A549 (cell line): ENCODE data around the gene HOXB4. TPM values are rescaled to one million over a fixed set of nuclear protein-coding genes. Genes with fewer than 3 reads are reported as not detected.

Experiments used
- ATAC-seq, 2 experiments: fragments of 200-7000 bp in 1 of 2; fragments of >200 bp in 1 of 2; cut with Nextera tagmentation in 1 of 2; cut with Tn5 transposase in 1 of 2; 3 replicates each; pipeline versions ENCODE4 v1.8.0 to v1.9.1; 2018 to 2020; ENCODE audit warnings: mild to moderate bottlenecking in 1 of 2, moderate library complexity in 1 of 2
- CTCF ChIA-PET: fragments of 300-600 bp; sonication (Branson Sonifier 250); formaldehyde crosslinking; extraction: SDS; loops from one replicate; lab custom pipeline; 2021; ENCODE audit warnings: antibody characterized with exemption, inconsistent platforms; lab: Yijun Ruan, JAX
- POLR2A ChIA-PET: fragments of 350-600 bp; formaldehyde crosslinking; extraction: SDS; loops from one replicate; lab custom pipeline; 2021; ENCODE audit warnings: antibody characterized with exemption, inconsistent platforms; lab: Yijun Ruan, JAX
- DNase-seq, 2 experiments: peaks; one replicate each; pipeline versions ENCODE4 v3.0.0 to v3.0.0-alpha.2; 2011 to 2016; ENCODE audit warnings: low read depth in 1 of 2, low spot score in 1 of 2
- FAIRE-seq: peaks from 2 replicates; lab custom pipeline; 2011; peaks lifted over from hg19 to GRCh38; lab: Jason Lieb, UNC
- H3K27ac ChIP-seq, 2 experiments: fragments of >200 bp; sonication (Bioruptor Twin); formaldehyde crosslinking; 3 replicates each; pipeline ENCODE4 v1.5.1; 2016 to 2017
- H3K4me1 ChIP-seq: fragments of >200 bp; sonication (Bioruptor Twin); formaldehyde crosslinking; 3 replicates; pipeline ENCODE4 v1.6.1; 2016
- H3K4me2 ChIP-seq: fragments of >200 bp; sonication (Bioruptor Twin); formaldehyde crosslinking; 3 replicates; pipeline ENCODE4 v1.6.1; 2016
- H3K4me3 ChIP-seq: fragments of >200 bp; sonication (Bioruptor Twin); formaldehyde crosslinking; 3 replicates; pipeline ENCODE4 v1.5.1; 2016
- H3K9me3 ChIP-seq: fragments of >200 bp; sonication (Bioruptor Twin); formaldehyde crosslinking; 3 replicates; pipeline ENCODE4 v1.6.1; 2016
- CBX8 ChIP-seq: fragments of 200-600 bp; sonication (generic); IDR thresholded peaks from 2 replicates; pipeline ENCODE4 v1.6.1; 2016
- CEBPB ChIP-seq, 2 experiments: fragments of >200 bp in 1 of 2; sonication (Bioruptor Twin) in 1 of 2; formaldehyde crosslinking in 1 of 2; IDR thresholded peaks; 2 replicates each; pipeline ENCODE4 v1.6.1; 2012 to 2016
- CHD2 ChIP-seq: fragments of 150-350 bp; IDR thresholded peaks from 2 replicates; pipeline ENCODE4 v1.6.1; 2014; ENCODE audit warnings: low read length; ENCODE audit not compliant: partially characterized antibody
- ESRRA ChIP-seq: fragments of 150-350 bp; IDR thresholded peaks from 2 replicates; pipeline ENCODE4 v1.6.1; 2014; ENCODE audit warnings: mild to moderate bottlenecking, low read length, borderline replicate concordance
- FOSB ChIP-seq: fragments of 250-450 bp; sonication (Bioruptor Pico); IDR thresholded peaks from 2 replicates; pipeline ENCODE4 v1.5.0; 2020; ENCODE audit warnings: mild to moderate bottlenecking, moderate library complexity
- FOXS1 ChIP-seq: fragments of 250-450 bp; sonication (Bioruptor Pico); IDR thresholded peaks from 2 replicates; pipeline ENCODE4 v1.5.0; 2020; ENCODE audit warnings: mild to moderate bottlenecking, moderate library complexity
- HEYL ChIP-seq: fragments of 250-450 bp; sonication (Bioruptor Pico); IDR thresholded peaks from 2 replicates; pipeline ENCODE4 v1.8.0; 2021; ENCODE audit warnings: mild to moderate bottlenecking, moderate library complexity
- HOXA7 ChIP-seq: fragments of 250-450 bp; sonication (Bioruptor Pico); IDR thresholded peaks from 2 replicates; pipeline ENCODE4 v1.5.0; 2020; ENCODE audit warnings: mild to moderate bottlenecking, moderate library complexity
- HOXB13 ChIP-seq: fragments of 250-450 bp; sonication (Bioruptor Pico); IDR thresholded peaks from 2 replicates; pipeline ENCODE4 v1.5.0; 2020; ENCODE audit warnings: low read depth, mild to moderate bottlenecking, moderate library complexity
- JUNB ChIP-seq: fragments of >200 bp; sonication (Bioruptor Twin); formaldehyde crosslinking; IDR thresholded peaks from 2 replicates; pipeline ENCODE4 v1.6.1; 2016
- KDM5A ChIP-seq: fragments of 200-600 bp; sonication (generic); IDR thresholded peaks from 2 replicates; pipeline ENCODE4 v1.6.1; 2016; ENCODE audit warnings: antibody characterized with exemption, mild to moderate bottlenecking
- MAZ ChIP-seq: fragments of 150-350 bp; IDR thresholded peaks from 2 replicates; pipeline ENCODE4 v1.6.1; 2014; ENCODE audit warnings: antibody characterized with exemption, low read depth, low read length, borderline replicate concordance
- NFE2L2 ChIP-seq: fragments of 150-350 bp; conservative IDR thresholded peaks from 2 replicates; pipeline ENCODE4 v1.6.1; 2014; ENCODE audit warnings: low read length
- NR3C1 ChIP-seq: fragments of >200 bp; sonication (Bioruptor Twin); formaldehyde crosslinking; IDR thresholded peaks from 3 replicates; pipeline ENCODE4 v1.6.1; 2017
- POLR2AphosphoS2 ChIP-seq: conservative IDR thresholded peaks from 2 replicates; pipeline ENCODE4 v1.6.1; 2012; ENCODE audit warnings: low read length, improper control_type of control experiment, inconsistent platforms
- RARB ChIP-seq: fragments of 250-450 bp; sonication (Bioruptor Pico); IDR thresholded peaks from 2 replicates; pipeline ENCODE4 v1.8.0; 2021; ENCODE audit warnings: mild to moderate bottlenecking, moderate library complexity
- SMC3 ChIP-seq: fragments of >200 bp; sonication (Bioruptor Twin); formaldehyde crosslinking; IDR thresholded peaks from 3 replicates; pipeline ENCODE4 v1.6.1; 2018; ENCODE audit warnings: inconsistent platforms
- TFCP2L1 ChIP-seq: fragments of 250-450 bp; sonication (Bioruptor Pico); IDR thresholded peaks from 2 replicates; pipeline ENCODE4 v1.5.0; 2021; ENCODE audit warnings: mild to moderate bottlenecking
- ZFP36 ChIP-seq: fragments of 450-650 bp; IDR thresholded peaks from 2 replicates; pipeline ENCODE4 v1.6.1; 2014; ENCODE audit warnings: borderline replicate concordance; ENCODE audit not compliant: partially characterized antibody
- ZSCAN20 ChIP-seq: fragments of 250-450 bp; sonication (Bioruptor Pico); IDR thresholded peaks from 2 replicates; pipeline ENCODE4 v1.8.0; 2022; ENCODE audit warnings: mild to moderate bottlenecking, moderate library complexity
- WGBS: methylation state at CpG from one replicate; pipeline ENCODE4 v1.1.6; 2017; ENCODE audit errors: missing lambda C conversion rate; 5-methylcytosine and 5-hydroxymethylcytosine counted together
- polyA plus RNA-seq, 4 experiments: library from polyadenylated mRNA; depleted of rRNA in 3 of 4; stranded (reverse); fragments of >200 nt; fragmentation: RNase III in 1 of 4; extraction: RNeasy Plus Mini Kit Qiagen cat#74134 plus additional on column Dnase treatment in 1 of 4; gene quantifications; 2 replicates in 3 of 4; 3 replicates in 1 of 4; pipeline ENCODE4 v1.2.3, GENCODE V29; 2011 to 2017
- TF ChIP-seq, protein P1 (sequence below): fragments of 450-650 bp; IDR thresholded peaks from 2 replicates; pipeline ENCODE4 v1.6.1; 2014; ENCODE audit warnings: antibody characterized with exemption
- TF ChIP-seq, protein P2 (sequence below): IDR thresholded peaks from 2 replicates; pipeline ENCODE4 v1.6.1; 2012; ENCODE audit warnings: low read depth, borderline replicate concordance
- TF ChIP-seq, protein P3 (sequence below): fragments of >200 bp; sonication (Bioruptor Twin); formaldehyde crosslinking; IDR thresholded peaks from 3 replicates; pipeline ENCODE4 v1.5.1; 2016
- TF ChIP-seq, protein P4 (sequence below): fragments of 200-600 bp; sonication (generic); IDR thresholded peaks from 2 replicates; pipeline ENCODE4 v1.6.1; 2016; ENCODE audit warnings: antibody characterized with exemption, mild to moderate bottlenecking, moderate library complexity
- TF ChIP-seq, protein P5 (sequence below): fragments of 250-450 bp; sonication (Bioruptor Pico); IDR thresholded peaks from 2 replicates; pipeline ENCODE4 v1.5.0; 2021; ENCODE audit warnings: mild to moderate bottlenecking, moderate library complexity, borderline replicate concordance
- TF ChIP-seq, protein P6 (sequence below): fragments of >200 bp; sonication (Bioruptor Twin); formaldehyde crosslinking; IDR thresholded peaks from 2 replicates; pipeline ENCODE4 v1.6.1; 2016

HOXB4 gene
- polyA plus RNA-seq, 2 of the 4 experiments (the other 2 are of a cell fraction) = 0.30 to 0.74 TPM

DNA sequence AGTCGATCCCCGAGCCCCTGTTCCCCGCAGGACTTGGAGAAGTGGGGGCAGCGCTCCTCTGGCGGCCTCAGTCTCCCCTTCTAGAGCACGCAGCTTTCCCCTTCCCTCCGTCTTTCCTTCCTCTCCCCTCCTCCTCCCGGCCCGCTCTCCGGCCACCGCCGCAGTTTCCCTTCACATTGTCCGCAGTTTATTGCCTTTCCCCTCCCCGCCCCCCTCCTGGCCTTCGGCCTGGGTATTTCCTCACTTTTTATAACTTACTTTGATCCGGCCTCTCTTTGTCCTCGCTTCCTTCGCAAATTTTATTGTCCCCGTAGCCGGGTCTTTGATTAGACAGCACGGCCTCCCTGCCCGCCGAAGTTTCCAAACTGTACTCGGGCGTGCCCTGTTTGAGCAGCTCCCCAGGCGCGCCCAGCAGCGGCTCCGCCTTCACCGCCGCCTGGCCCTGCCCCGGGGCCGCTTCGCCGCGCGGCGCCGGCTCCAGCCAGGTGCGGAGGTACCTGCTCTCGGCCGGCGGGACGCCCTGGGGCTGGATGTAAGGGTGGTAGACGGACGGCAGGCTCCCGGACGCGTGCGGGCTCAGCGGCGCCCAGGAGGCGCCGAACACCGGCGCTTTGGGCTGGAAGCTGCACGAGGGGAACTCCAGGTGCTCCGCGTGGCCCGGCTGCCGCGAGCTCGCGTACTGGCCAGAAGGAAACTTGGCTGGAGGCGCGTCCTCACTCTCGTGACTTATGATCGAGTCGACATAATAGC is 47.5 kb upstream of the HOXB4 start (continued):
- TF ChIP-seq NFE2L2 (no peak), FOSB (CRISPR knock-in tag) (no peak), HOXB13 (CRISPR knock-in tag) (peak; percentile 63; the same call in 1 of the 2 replicates), KDM5A (no peak), FOXS1 (CRISPR knock-in tag) (no peak)
- TF ChIP-seq, protein P1, sequence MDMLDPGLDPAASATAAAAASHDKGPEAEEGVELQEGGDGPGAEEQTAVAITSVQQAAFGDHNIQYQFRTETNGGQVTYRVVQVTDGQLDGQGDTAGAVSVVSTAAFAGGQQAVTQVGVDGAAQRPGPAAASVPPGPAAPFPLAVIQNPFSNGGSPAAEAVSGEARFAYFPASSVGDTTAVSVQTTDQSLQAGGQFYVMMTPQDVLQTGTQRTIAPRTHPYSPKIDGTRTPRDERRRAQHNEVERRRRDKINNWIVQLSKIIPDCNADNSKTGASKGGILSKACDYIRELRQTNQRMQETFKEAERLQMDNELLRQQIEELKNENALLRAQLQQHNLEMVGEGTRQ = no peak

DNA sequence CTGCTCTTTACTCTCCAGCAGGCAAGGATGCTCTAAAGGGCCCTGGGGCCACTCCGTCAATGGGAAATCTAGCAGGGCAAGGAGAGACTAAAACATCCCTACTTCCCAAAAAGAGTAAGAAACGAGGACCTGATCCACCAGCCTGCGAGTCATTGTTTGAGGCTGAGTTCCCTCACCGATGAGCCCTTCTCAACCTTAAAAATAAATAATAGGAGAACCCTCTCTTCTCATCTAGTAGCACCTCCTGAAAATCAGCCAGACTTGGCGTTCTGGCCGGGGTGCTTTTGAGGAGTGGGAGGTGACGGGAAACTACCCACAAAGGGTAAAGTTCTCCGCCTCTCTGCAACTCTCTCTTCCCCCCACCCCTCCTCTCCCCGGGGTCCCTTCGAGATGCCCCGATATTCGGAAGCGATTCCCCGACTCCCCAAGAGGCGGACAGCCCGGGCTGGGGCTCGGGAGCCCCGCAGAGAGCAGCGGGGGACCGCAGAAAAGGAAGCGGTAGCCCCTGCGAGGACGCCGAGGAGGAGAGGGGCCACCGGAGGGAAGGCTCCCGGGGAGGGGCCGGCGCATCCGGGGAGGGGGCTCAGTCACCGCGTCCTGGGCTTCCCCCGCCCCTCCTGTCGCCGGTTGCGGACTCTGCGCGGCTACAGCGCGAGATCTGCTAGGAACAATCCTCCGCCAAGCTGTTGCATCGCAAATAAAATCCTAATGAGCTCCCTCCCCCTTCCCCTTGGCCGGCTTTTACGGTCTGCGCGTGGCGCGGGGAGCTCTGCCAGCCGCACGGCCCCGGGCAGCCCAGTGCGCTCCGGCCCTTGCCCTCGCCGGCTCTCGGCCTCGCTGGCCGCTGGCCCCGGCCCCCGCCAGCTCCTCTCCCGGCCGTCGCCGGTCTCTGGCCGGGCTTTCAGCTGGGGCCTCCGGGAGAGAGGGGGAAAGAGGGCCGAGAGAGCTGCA is 46.7 kb upstream of the HOXB4 start:
- Histone ChIP-seq H3K4me3 (peak overlapping the region; percentile 72), H3K4me1 (peaks cover 15% of the 10 kb centered on the region; the same call in 2 of the 3 replicates), H3K27ac (peak overlapping the region; percentile 89 to 95), H3K9me3 (no peaks in the 10 kb centered on the region), H3K4me2 (peak overlapping the region; percentile 92)
- no peak for FAIRE-seq
- POLR2A ChIA-PET = interaction anchor here (0.5 to 2.9 kb wide), 12 partner anchors 11 to 576 kb away, joined by 3 to 45 read pairs (median 5); partner anchors contain the start of genes HOXB8 and NFE2L1
- ATAC-seq = peak; percentile 37 to 65
- DNase-seq = peak; percentile 50 to 74
- CTCF ChIA-PET = interaction anchor here (0.6 to 9.7 kb wide), 22 partner anchors 10 to 1078 kb away, joined by 3 to 118 read pairs (median 5); partner anchors contain the start of gene HOXB8
- 19% methylated on average over 23 of the region's 66 CpGs for WGBS
- no peak for TF ChIP-seq ZSCAN20 (CRISPR knock-in tag)
- peak; percentile 70; the same call in 1 of the 2 replicates for TF ChIP-seq POLR2AphosphoS2
- TF ChIP-seq CHD2 = no peak
- no peak for TF ChIP-seq HEYL (CRISPR knock-in tag)
- TF ChIP-seq RARB = no peak
- TF ChIP-seq CEBPB (IDR thresholded peaks at IDR 0.05) = no peak
- TF ChIP-seq, protein P2, sequence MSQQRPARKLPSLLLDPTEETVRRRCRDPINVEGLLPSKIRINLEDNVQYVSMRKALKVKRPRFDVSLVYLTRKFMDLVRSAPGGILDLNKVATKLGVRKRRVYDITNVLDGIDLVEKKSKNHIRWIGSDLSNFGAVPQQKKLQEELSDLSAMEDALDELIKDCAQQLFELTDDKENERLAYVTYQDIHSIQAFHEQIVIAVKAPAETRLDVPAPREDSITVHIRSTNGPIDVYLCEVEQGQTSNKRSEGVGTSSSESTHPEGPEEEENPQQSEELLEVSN = 0 out of 2 replicates have a peak, but pooled peaks have one; percentile 14
- TF ChIP-seq, protein P3, sequence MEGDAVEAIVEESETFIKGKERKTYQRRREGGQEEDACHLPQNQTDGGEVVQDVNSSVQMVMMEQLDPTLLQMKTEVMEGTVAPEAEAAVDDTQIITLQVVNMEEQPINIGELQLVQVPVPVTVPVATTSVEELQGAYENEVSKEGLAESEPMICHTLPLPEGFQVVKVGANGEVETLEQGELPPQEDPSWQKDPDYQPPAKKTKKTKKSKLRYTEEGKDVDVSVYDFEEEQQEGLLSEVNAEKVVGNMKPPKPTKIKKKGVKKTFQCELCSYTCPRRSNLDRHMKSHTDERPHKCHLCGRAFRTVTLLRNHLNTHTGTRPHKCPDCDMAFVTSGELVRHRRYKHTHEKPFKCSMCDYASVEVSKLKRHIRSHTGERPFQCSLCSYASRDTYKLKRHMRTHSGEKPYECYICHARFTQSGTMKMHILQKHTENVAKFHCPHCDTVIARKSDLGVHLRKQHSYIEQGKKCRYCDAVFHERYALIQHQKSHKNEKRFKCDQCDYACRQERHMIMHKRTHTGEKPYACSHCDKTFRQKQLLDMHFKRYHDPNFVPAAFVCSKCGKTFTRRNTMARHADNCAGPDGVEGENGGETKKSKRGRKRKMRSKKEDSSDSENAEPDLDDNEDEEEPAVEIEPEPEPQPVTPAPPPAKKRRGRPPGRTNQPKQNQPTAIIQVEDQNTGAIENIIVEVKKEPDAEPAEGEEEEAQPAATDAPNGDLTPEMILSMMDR = no peak
- no peak for TF ChIP-seq MAZ
- TF ChIP-seq JUNB = no peak
- TF ChIP-seq, protein P4, sequence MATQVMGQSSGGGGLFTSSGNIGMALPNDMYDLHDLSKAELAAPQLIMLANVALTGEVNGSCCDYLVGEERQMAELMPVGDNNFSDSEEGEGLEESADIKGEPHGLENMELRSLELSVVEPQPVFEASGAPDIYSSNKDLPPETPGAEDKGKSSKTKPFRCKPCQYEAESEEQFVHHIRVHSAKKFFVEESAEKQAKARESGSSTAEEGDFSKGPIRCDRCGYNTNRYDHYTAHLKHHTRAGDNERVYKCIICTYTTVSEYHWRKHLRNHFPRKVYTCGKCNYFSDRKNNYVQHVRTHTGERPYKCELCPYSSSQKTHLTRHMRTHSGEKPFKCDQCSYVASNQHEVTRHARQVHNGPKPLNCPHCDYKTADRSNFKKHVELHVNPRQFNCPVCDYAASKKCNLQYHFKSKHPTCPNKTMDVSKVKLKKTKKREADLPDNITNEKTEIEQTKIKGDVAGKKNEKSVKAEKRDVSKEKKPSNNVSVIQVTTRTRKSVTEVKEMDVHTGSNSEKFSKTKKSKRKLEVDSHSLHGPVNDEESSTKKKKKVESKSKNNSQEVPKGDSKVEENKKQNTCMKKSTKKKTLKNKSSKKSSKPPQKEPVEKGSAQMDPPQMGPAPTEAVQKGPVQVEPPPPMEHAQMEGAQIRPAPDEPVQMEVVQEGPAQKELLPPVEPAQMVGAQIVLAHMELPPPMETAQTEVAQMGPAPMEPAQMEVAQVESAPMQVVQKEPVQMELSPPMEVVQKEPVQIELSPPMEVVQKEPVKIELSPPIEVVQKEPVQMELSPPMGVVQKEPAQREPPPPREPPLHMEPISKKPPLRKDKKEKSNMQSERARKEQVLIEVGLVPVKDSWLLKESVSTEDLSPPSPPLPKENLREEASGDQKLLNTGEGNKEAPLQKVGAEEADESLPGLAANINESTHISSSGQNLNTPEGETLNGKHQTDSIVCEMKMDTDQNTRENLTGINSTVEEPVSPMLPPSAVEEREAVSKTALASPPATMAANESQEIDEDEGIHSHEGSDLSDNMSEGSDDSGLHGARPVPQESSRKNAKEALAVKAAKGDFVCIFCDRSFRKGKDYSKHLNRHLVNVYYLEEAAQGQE = peak; percentile 42; the same call in 1 of the 2 replicates
- TF ChIP-seq, protein P5, sequence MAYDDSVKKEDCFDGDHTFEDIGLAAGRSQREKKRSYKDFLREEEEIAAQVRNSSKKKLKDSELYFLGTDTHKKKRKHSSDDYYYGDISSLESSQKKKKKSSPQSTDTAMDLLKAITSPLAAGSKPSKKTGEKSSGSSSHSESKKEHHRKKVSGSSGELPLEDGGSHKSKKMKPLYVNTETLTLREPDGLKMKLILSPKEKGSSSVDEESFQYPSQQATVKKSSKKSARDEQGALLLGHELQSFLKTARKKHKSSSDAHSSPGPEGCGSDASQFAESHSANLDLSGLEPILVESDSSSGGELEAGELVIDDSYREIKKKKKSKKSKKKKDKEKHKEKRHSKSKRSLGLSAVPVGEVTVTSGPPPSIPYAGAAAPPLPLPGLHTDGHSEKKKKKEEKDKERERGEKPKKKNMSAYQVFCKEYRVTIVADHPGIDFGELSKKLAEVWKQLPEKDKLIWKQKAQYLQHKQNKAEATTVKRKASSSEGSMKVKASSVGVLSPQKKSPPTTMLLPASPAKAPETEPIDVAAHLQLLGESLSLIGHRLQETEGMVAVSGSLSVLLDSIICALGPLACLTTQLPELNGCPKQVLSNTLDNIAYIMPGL (CRISPR knock-in tag) = no peak
- no peak for TF ChIP-seq NR3C1
- TF ChIP-seq, protein P6, sequence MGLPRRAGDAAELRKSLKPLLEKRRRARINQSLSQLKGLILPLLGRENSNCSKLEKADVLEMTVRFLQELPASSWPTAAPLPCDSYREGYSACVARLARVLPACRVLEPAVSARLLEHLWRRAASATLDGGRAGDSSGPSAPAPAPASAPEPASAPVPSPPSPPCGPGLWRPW = no peak
- TF ChIP-seq KDM5A = no peak
- TF ChIP-seq ESRRA = no peak
- TF ChIP-seq SMC3 = no peak
- no peak for TF ChIP-seq CBX8
- TF ChIP-seq HOXA7 (CRISPR knock-in tag) = peak; percentile 63; the same call in 1 of the 2 replicates
- TF ChIP-seq ZFP36 = no peak
- TF ChIP-seq TFCP2L1 (CRISPR knock-in tag) = 0 out of 2 replicates have a peak, but pooled peaks have one; percentile 21
